Neuronal stem cell (in vitro differentiated cells): Measurements from ENCODE around the gene RAPGEF6.

Experiments used
- DNase-seq: peaks from one replicate; pipeline ENCODE4 v3.0.0-alpha.2; 2013; ENCODE audit warnings: low spot score
- H2AFZ ChIP-seq: one replicate; pipeline ENCODE4 v1.6.1; 2013; ENCODE audit warnings: mild to moderate bottlenecking, low read length, inconsistent platforms
- H2AK5ac ChIP-seq: 2 replicates; pipeline ENCODE4 v1.6.1; 2013; ENCODE audit warnings: low read depth, mild to moderate bottlenecking, inconsistent platforms, low read length, moderate library complexity, mixed read lengths
- H2BK120ac ChIP-seq: 2 replicates; pipeline ENCODE4 v1.6.1; 2013; ENCODE audit warnings: low read depth, mild to moderate bottlenecking, inconsistent platforms, low read length, moderate library complexity, mixed read lengths
- H2BK12ac ChIP-seq: one replicate; pipeline ENCODE4 v1.6.1; 2013; ENCODE audit warnings: low read length, inconsistent platforms
- H2BK15ac ChIP-seq: 2 replicates; pipeline ENCODE4 v1.6.1; 2013; ENCODE audit warnings: mild to moderate bottlenecking, low read length, inconsistent platforms, mixed read lengths
- H2BK5ac ChIP-seq: one replicate; pipeline ENCODE4 v1.6.1; 2013; ENCODE audit warnings: inconsistent platforms, mild to moderate bottlenecking, low read length, moderate library complexity
- H3K14ac ChIP-seq: one replicate; pipeline ENCODE4 v1.6.1; 2013; ENCODE audit warnings: low read length, inconsistent platforms
- H3K18ac ChIP-seq: 2 replicates; pipeline ENCODE4 v1.6.1; 2013; ENCODE audit warnings: low read length, inconsistent platforms
- H3K23ac ChIP-seq: 2 replicates; pipeline ENCODE4 v1.6.1; 2013; ENCODE audit warnings: low read depth, mild to moderate bottlenecking, mixed read lengths, low read length, inconsistent platforms; ENCODE audit not compliant: poor library complexity
- H3K27ac ChIP-seq: replicated peaks from 3 replicates; pipeline ENCODE4 v1.5.1; 2013; ENCODE audit warnings: low read length, inconsistent platforms
- H3K27me3 ChIP-seq, 3 experiments: 2 replicates each; pipeline ENCODE4 v1.6.1; 2013; ENCODE audit warnings: low read length in 3 of 3, mild to moderate bottlenecking in 2 of 3, inconsistent platforms in 1 of 3, low read depth in 1 of 3, mixed read lengths in 1 of 3, moderate library complexity in 1 of 3; ENCODE audit not compliant: control insufficient read depth in 3 of 3, insufficient read depth in 3 of 3
- H3K36me3 ChIP-seq, 2 donors: replicated peaks in 1 of 2; 2 replicates each; pipeline ENCODE4 v1.6.1; 2013; ENCODE audit warnings: low read length in 2 of 2; ENCODE audit not compliant: control insufficient read depth in 2 of 2, insufficient read depth in 2 of 2
- H3K4ac ChIP-seq: 2 replicates; pipeline ENCODE4 v1.6.1; 2013; ENCODE audit warnings: inconsistent platforms, mild to moderate bottlenecking, low read length, moderate library complexity
- H3K4me1 ChIP-seq, 2 donors: 1 replicate in 1 of 2; 2 replicates in 1 of 2; pipeline ENCODE4 v1.6.1; 2013; ENCODE audit warnings: low read length in 2 of 2, low read depth in 1 of 2; ENCODE audit not compliant: control insufficient read depth in 2 of 2, insufficient read depth in 1 of 2
- H3K4me2 ChIP-seq: one replicate; pipeline ENCODE4 v1.6.1; 2013; ENCODE audit warnings: mild to moderate bottlenecking, low read length, inconsistent platforms; ENCODE audit not compliant: insufficient read depth, poor library complexity, severe bottlenecking
- H3K4me3 ChIP-seq, 2 donors: 2 replicates each; pipeline ENCODE4 v1.5.1; 2013; ENCODE audit warnings: low read length in 2 of 2, mild to moderate bottlenecking in 2 of 2, inconsistent platforms in 1 of 2, moderate library complexity in 1 of 2
- H3K79me1 ChIP-seq: one replicate; pipeline ENCODE4 v1.6.1; 2013; ENCODE audit warnings: low read depth, mild to moderate bottlenecking, inconsistent platforms, low read length, moderate library complexity
- H3K9ac ChIP-seq: one replicate; pipeline ENCODE4 v1.6.1; 2013; ENCODE audit warnings: mild to moderate bottlenecking, low read depth, low read length, inconsistent platforms; ENCODE audit not compliant: poor library complexity
- H3K9me3 ChIP-seq, 2 donors: replicated peaks in 1 of 2; 2 replicates each; pipeline versions ENCODE3 to v1.6.1; 2013; ENCODE audit warnings: low read length in 2 of 2, mild to moderate bottlenecking in 2 of 2, inconsistent platforms in 1 of 2, low read depth in 1 of 2, mixed read lengths in 1 of 2, moderate library complexity in 1 of 2; ENCODE audit not compliant: control insufficient read depth in 2 of 2, insufficient read depth in 1 of 2
- H4K8ac ChIP-seq: one replicate; pipeline ENCODE4 v1.6.1; 2013; ENCODE audit warnings: low read depth, mild to moderate bottlenecking, inconsistent platforms, low read length, moderate library complexity
- H4K91ac ChIP-seq: one replicate; pipeline ENCODE4 v1.6.1; 2013; ENCODE audit warnings: low read length, low read depth, mild to moderate bottlenecking, inconsistent platforms; ENCODE audit not compliant: poor library complexity
- WGBS, 2 donors: extraction: QIAGEN DNeasy Blood & Tissue Kit; methylation state at CpG; one replicate each; pipeline ENCODE4 v1.1.7; 2013; ENCODE audit warnings: missing lambda C conversion rate in 2 of 2, mixed read lengths in 1 of 2; ENCODE audit not compliant: insufficient read length in 2 of 2, insufficient replicate concordance in 1 of 2; ENCODE audit errors: extremely low coverage in 2 of 2; 5-methylcytosine and 5-hydroxymethylcytosine counted together

RAPGEF6 gene

DNA sequence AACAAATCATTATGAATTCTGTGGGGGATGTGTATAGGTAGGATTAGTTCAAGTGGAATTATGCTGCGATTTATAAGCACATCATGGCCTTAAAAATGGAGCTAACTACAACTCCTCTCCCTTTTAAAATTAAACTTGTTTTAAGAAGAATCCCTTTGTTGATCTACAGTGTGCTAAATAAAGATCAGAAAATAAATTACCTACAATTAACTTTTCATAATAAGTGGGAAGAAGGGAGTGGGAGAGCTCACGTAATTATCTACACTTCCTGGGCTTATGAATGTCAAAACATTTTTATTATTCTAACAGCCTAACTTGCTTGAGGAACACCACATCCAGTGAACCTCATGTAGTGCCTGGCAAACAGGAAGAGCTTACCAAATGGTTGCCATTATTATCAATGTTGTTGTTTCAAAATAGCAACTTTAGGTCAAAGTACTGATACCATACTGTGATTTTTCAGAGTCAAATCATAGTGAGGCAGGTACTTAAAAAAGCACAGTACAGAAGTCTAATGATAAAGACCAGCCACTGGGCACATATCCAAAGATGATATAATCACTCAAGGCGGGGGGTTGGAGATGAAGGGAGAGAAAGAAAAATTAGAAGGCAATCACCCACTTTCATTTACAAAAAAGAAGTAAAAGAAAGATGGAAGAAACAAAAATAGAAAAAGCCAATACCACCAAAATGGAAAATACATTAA is 174.0 kb downstream of the RAPGEF6 start:
- Histone ChIP-seq H3K79me1 (no peaks in the 10 kb centered on the region), H3K9ac (no peak overlapping the region), H3K27ac (no peak overlapping the region), H3K9me3 (no peaks in the 10 kb centered on the region), H4K8ac (no peak overlapping the region), H3K23ac (no peak overlapping the region), H2AK5ac (no peak overlapping the region), H3K4me3 (no peak overlapping the region), H2BK12ac (no peak overlapping the region), H2BK120ac (no peak overlapping the region), H3K4ac (no peak overlapping the region), H2AFZ (no peak overlapping the region), H3K18ac (no peak overlapping the region), H4K91ac (no peak overlapping the region), H2BK5ac (no peak overlapping the region), H3K27me3 (no peaks in the 10 kb centered on the region), H3K4me1 (no peaks in the 10 kb centered on the region), H2BK15ac (no peak overlapping the region), H3K4me2 (no peak overlapping the region), H3K14ac (no peak overlapping the region), H3K36me3 (peaks cover 0 to 32% of the 10 kb centered on the region in 2 donors)
- no peak for DNase-seq
- no CpG with 5 or more reads among the region's 3 CpGs for WGBS, 2 donors

DNA sequence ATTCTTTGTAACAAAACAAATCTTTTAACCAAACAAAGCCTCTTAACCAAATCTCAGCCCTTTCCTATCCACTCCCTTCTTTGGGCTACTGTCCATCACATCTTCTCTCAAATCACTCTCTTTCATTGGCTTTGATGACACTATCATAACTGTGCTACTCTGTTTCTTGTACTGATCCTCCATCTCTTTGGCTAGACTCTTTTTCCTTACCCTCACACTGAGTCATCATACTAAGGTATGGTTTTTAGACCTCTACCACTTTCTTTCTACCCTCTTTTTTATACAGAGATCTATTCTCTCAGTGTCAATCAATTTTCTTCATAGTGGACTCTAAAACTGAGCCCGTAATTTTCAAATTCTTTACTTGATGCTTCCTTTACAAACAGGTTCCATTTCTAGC is 174.9 kb downstream of the RAPGEF6 start:
- H3K23ac ChIP-seq: no peak overlapping the region
- no peak overlapping the region for H3K4me2 ChIP-seq
- no peak overlapping the region for H4K91ac ChIP-seq
- no peaks in the 10 kb centered on the region for H3K4me1 ChIP-seq
- no peak overlapping the region for H3K4me3 ChIP-seq
- H3K9ac ChIP-seq: no peak overlapping the region
- no peak overlapping the region for H3K27ac ChIP-seq
- H4K8ac ChIP-seq: no peak overlapping the region
- H3K4ac ChIP-seq: no peak overlapping the region
- no peak overlapping the region for H2AK5ac ChIP-seq
- H3K36me3 ChIP-seq: peaks cover 0 to 40% of the 10 kb centered on the region in 2 donors
- H2BK120ac ChIP-seq: no peak overlapping the region
- DNase-seq: no peak
- no peaks in the 10 kb centered on the region for H3K27me3 ChIP-seq
- H3K9me3 ChIP-seq: no peaks in the 10 kb centered on the region
- no CpG with 5 or more reads among the region's 1 CpG for WGBS, 2 donors
- H3K14ac ChIP-seq: no peak overlapping the region
- no peak overlapping the region for H2BK12ac ChIP-seq
- H2AFZ ChIP-seq: no peak overlapping the region
- H2BK15ac ChIP-seq: no peak overlapping the region
- H3K18ac ChIP-seq: no peak overlapping the region
- no peak overlapping the region for H2BK5ac ChIP-seq
- no peaks in the 10 kb centered on the region for H3K79me1 ChIP-seq

DNA sequence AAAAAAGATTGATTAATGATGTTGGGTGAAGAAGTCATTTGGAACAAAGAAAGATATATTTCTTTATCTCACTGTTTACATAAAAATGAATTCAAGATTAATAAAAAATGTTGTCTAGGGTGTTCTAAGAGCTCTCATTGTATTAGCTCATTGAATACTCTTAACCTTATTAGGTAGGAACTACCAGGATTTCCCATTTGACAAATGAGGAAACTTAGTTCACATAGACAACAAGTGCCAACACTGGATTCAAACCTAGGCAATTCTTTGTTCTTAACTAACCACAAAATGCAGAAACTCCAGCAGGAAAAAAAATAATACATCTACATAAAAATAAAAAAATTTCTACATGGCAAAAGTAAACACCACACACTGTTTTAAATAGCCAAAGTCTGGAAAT is 175.8 kb downstream of the RAPGEF6 start:
- Histone ChIP-seq H2BK12ac (no peak overlapping the region), H3K36me3 (peaks cover 0 to 50% of the 10 kb centered on the region in 2 donors), H3K23ac (no peak overlapping the region), H2BK5ac (no peak overlapping the region), H3K4ac (no peak overlapping the region), H3K14ac (no peak overlapping the region), H3K9me3 (no peaks in the 10 kb centered on the region), H2AK5ac (no peak overlapping the region), H4K91ac (no peak overlapping the region), H3K4me1 (no peaks in the 10 kb centered on the region), H2BK120ac (no peak overlapping the region), H2AFZ (no peak overlapping the region), H4K8ac (no peak overlapping the region), H2BK15ac (no peak overlapping the region), H3K9ac (no peak overlapping the region), H3K27ac (no peak overlapping the region), H3K27me3 (no peaks in the 10 kb centered on the region), H3K4me2 (no peak overlapping the region), H3K79me1 (no peaks in the 10 kb centered on the region), H3K4me3 (no peak overlapping the region), H3K18ac (no peak overlapping the region)
- no peak for DNase-seq

DNA sequence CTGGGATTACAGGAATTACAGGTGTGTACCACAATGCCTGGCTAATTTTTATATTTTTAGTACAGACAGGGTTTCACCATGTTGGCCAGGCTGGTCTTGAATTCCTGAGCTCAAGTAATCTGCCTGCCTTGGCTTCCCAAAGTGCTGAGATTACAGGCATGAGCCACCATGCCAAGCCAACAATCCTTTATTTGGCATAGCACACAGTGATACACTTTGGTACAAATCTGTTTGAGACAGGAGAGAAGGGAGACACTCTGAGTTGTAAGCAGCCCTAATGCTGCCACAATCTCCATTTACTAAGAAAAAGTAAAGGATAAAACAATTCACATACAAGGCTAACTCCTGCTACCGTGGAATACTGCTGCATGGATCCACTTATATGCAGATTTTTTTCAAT is 177.8 kb downstream of the RAPGEF6 start:
- WGBS, 2 donors: no CpG with 5 or more reads among the region's 1 CpG
- no peak overlapping the region for H2AK5ac ChIP-seq
- no peak overlapping the region for H3K18ac ChIP-seq

More for the DNA sequence above, 177.8 kb downstream of the RAPGEF6 start:
- Histone ChIP-seq H2BK120ac (no peak overlapping the region), H3K14ac (no peak overlapping the region), H3K23ac (no peak overlapping the region), H3K4me3 (no peak overlapping the region), H4K8ac (no peak overlapping the region), H3K4me2 (no peak overlapping the region), H3K79me1 (no peaks in the 10 kb centered on the region), H2BK12ac (no peak overlapping the region), H3K4ac (no peak overlapping the region), H3K36me3 (peaks cover 0 to 48% of the 10 kb centered on the region in 2 donors), H3K9ac (no peak overlapping the region), H3K9me3 (no peaks in the 10 kb centered on the region), H3K27me3 (no peaks in the 10 kb centered on the region), H4K91ac (no peak overlapping the region), H2BK15ac (no peak overlapping the region), H3K27ac (no peak overlapping the region), H2AFZ (no peak overlapping the region), H3K4me1 (no peaks in the 10 kb centered on the region), H2BK5ac (no peak overlapping the region)
- DNase-seq: no peak
